ENCODE measurements around the gene ENDOU.

DNA sequence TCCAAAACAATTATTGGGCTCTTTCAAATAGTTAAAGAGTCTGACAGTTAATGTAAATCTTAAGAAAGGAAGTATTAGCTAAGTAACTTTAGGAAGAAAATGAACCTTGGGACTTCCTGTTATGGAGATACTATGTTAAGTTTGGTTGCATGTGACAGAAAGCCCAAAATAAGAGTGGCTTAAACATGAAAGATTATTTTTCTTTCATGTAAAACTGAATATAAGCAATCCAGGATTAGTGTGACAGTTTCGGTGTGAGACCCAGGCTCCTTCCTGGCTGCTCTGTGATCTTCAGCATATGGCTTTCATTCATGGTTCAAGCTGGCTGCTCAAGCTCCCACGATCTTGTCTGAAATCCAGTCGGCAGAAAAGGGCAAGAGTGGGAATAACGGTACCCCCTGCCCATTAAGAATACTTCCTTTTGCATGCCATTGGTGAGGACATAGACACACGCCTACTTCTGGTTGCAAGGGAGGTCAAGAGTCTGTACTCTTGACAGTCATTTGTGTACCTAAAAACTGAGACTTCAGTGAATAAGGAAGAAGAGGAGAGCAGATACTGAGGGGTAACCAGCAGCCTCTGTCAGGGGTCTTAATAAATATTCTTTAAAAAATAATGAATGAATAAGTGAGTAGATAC is 17.3 kb downstream of the ENDOU start:
- TF ChIP-seq, protein P1, sequence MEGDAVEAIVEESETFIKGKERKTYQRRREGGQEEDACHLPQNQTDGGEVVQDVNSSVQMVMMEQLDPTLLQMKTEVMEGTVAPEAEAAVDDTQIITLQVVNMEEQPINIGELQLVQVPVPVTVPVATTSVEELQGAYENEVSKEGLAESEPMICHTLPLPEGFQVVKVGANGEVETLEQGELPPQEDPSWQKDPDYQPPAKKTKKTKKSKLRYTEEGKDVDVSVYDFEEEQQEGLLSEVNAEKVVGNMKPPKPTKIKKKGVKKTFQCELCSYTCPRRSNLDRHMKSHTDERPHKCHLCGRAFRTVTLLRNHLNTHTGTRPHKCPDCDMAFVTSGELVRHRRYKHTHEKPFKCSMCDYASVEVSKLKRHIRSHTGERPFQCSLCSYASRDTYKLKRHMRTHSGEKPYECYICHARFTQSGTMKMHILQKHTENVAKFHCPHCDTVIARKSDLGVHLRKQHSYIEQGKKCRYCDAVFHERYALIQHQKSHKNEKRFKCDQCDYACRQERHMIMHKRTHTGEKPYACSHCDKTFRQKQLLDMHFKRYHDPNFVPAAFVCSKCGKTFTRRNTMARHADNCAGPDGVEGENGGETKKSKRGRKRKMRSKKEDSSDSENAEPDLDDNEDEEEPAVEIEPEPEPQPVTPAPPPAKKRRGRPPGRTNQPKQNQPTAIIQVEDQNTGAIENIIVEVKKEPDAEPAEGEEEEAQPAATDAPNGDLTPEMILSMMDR (IDR thresholded peaks at IDR 0.05) = no peak
- TF ChIP-seq ZFX (IDR thresholded peaks at IDR 0.05; ENCODE audit: borderline replicate concordance) = no peak
